SU-DHL-6 (cell line): ENCODE data around the gene EXOC2.

Experiments used
- CTCF ChIP-seq: fragments of 200-600 bp; sonication (generic); IDR thresholded peaks from one replicate; pipeline ENCODE4 v1.5.1; 2017; ENCODE audit warnings: antibody characterized with exemption, mild to moderate bottlenecking, low read length, moderate library complexity; ENCODE audit not compliant: insufficient read depth, poor library complexity, severe bottlenecking
- EZH2phosphoT487 ChIP-seq: fragments of 200-600 bp; sonication (generic), shearing (Covaris generic); conservative IDR thresholded peaks from 2 replicates; pipeline ENCODE4 v1.6.1; 2018; ENCODE audit warnings: mild to moderate bottlenecking, antibody characterized with exemption, low read length, moderate library complexity, mixed read lengths

GRCh38 chr6:465531-466348 is 227.2 kb downstream of the EXOC2 start:
- no peak for TF ChIP-seq EZH2phosphoT487
- no peak for TF ChIP-seq CTCF
